ENCODE results near the gene AANAT.

The AANAT gene

GRCh38 chr17:76440751-76441362 lies 26.5 kb upstream of the AANAT start:
- Histone ChIP-seq H3K9ac (ENCODE audit: low read depth, low read length, poor library complexity, severe bottlenecking) (peak overlapping the region; percentile 2), H2AFZ (ENCODE audit: low read length) (no peak overlapping the region), H3F3A (ENCODE audit: low read depth) (no peaks in the 10 kb centered on the region), H3K27me3 (ENCODE audit: insufficient read depth, low read length, poor library complexity, severe bottlenecking) (no peaks in the 10 kb centered on the region), H4K20me1 (ENCODE audit: insufficient read depth, low read length, poor library complexity, severe bottlenecking) (peaks cover 32% of the 10 kb centered on the region), H3K9me3 (ENCODE audit: insufficient read depth, low read depth, low read length) (no peaks in the 10 kb centered on the region), H3K9me2 (replicated peaks; ENCODE audit: low read depth, low read length) (no peaks in the 10 kb centered on the region), H3K4me2 (ENCODE audit: low read depth, low read length, poor library complexity, severe bottlenecking) (peak overlapping the region; percentile 63), H3K4me3 (ENCODE audit: low read length, poor library complexity, severe bottlenecking) (no peak overlapping the region), H3K4me1 (ENCODE audit: insufficient read depth, low read length, poor library complexity, severe bottlenecking) (peaks cover 65% of the 10 kb centered on the region), H3K79me2 (ENCODE audit: insufficient read depth, low read length) (peaks cover 95% of the 10 kb centered on the region), H3K36me3 (ENCODE audit: insufficient read depth, low read length) (no peaks in the 10 kb centered on the region; the same call in 1 of the 2 replicates)
- TF ChIP-seq, protein P1, sequence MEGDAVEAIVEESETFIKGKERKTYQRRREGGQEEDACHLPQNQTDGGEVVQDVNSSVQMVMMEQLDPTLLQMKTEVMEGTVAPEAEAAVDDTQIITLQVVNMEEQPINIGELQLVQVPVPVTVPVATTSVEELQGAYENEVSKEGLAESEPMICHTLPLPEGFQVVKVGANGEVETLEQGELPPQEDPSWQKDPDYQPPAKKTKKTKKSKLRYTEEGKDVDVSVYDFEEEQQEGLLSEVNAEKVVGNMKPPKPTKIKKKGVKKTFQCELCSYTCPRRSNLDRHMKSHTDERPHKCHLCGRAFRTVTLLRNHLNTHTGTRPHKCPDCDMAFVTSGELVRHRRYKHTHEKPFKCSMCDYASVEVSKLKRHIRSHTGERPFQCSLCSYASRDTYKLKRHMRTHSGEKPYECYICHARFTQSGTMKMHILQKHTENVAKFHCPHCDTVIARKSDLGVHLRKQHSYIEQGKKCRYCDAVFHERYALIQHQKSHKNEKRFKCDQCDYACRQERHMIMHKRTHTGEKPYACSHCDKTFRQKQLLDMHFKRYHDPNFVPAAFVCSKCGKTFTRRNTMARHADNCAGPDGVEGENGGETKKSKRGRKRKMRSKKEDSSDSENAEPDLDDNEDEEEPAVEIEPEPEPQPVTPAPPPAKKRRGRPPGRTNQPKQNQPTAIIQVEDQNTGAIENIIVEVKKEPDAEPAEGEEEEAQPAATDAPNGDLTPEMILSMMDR (conservative IDR thresholded peaks at IDR 0.05; ENCODE audit: low read length): no peak
- no peak for TF ChIP-seq EZH2phosphoT487 (IDR thresholded peaks at IDR 0.05; ENCODE audit: borderline replicate concordance)

GRCh38 chr17:76441686-76442340 lies 25.6 kb upstream of the AANAT start:
- TF ChIP-seq, protein P1 (conservative IDR thresholded peaks at IDR 0.05; ENCODE audit: low read length): no peak
- TF ChIP-seq EZH2phosphoT487 (IDR thresholded peaks at IDR 0.05; ENCODE audit: borderline replicate concordance): no peak
- Histone ChIP-seq H2AFZ (ENCODE audit: low read length) (no peak overlapping the region), H3K4me1 (ENCODE audit: insufficient read depth, low read length, poor library complexity, severe bottlenecking) (peaks cover 75% of the 10 kb centered on the region), H3K9ac (ENCODE audit: low read depth, low read length, poor library complexity, severe bottlenecking) (peak overlapping the region; percentile 62), H3K79me2 (ENCODE audit: insufficient read depth, low read length) (peaks cover 98% of the 10 kb centered on the region), H4K20me1 (ENCODE audit: insufficient read depth, low read length, poor library complexity, severe bottlenecking) (peaks cover 42% of the 10 kb centered on the region), H3K9me3 (ENCODE audit: insufficient read depth, low read depth, low read length) (no peaks in the 10 kb centered on the region), H3K36me3 (ENCODE audit: insufficient read depth, low read length) (no peaks in the 10 kb centered on the region; the same call in 1 of the 2 replicates), H3K9me2 (replicated peaks; ENCODE audit: low read depth, low read length) (no peaks in the 10 kb centered on the region), H3K4me3 (ENCODE audit: low read length, poor library complexity, severe bottlenecking) (peak overlapping the region; percentile 34), H3F3A (ENCODE audit: low read depth) (no peaks in the 10 kb centered on the region), H3K4me2 (ENCODE audit: low read depth, low read length, poor library complexity, severe bottlenecking) (peak overlapping the region; percentile 63), H3K27me3 (ENCODE audit: insufficient read depth, low read length, poor library complexity, severe bottlenecking) (no peaks in the 10 kb centered on the region)

DNA sequence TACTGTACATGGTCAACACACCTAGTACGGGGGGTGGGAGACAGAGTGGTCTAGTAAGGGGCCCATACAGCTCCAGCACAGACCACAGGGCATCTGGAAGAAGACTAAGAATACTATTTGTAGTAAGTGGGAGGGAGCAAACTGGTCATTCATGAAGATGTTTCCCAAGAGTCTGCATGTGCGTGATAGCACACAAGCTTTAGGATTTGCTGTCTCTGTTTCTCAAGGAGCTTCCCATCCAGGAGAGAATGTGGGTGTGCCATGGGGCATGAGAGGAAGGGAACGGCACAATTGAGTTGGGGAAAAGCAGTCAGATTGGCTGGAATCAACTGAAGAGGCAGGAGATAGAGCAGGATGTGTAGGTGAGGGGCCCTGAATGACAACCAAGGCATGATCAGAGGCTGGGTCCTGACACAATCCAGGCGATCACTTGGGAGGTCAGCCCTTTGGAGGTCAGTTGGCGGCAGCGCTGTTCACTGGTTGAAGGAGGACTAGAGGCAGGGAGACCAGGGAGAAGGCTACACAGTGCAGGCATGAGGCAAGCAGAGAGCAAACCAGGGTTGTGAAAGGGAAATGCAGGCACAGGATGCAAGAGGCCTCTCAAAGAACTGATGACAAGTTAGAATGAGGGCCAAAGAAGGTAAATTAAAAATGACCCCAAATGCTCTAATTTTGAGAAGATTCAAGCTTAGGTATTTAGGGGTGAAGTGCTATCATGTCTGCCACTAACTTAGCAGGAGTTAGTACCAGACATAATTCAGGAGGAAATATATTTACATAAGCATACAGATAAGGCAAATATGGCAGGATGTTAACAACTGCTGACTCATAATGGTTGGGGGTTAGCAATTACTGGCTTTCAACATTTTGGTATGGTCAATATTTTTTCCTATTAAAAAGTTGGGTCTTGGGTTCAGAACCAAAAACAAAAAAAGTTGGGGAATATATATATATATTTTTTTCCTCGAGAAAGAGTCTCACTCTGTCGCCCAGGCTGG lies 24.8 kb upstream of the AANAT start:
- Histone ChIP-seq H3K9me2 (replicated peaks; ENCODE audit: low read depth, low read length) (no peaks in the 10 kb centered on the region), H3K4me1 (ENCODE audit: insufficient read depth, low read length, poor library complexity, severe bottlenecking) (peaks cover 83% of the 10 kb centered on the region), H3K27me3 (ENCODE audit: insufficient read depth, low read length, poor library complexity, severe bottlenecking) (no peaks in the 10 kb centered on the region), H3K79me2 (ENCODE audit: insufficient read depth, low read length) (peaks cover 100% of the 10 kb centered on the region), H3F3A (ENCODE audit: low read depth) (no peaks in the 10 kb centered on the region), H4K20me1 (ENCODE audit: insufficient read depth, low read length, poor library complexity, severe bottlenecking) (peaks cover 50% of the 10 kb centered on the region), H3K4me3 (ENCODE audit: low read length, poor library complexity, severe bottlenecking) (peak overlapping the region; percentile 34), H3K36me3 (ENCODE audit: insufficient read depth, low read length) (no peaks in the 10 kb centered on the region; the same call in 1 of the 2 replicates), H3K9ac (ENCODE audit: low read depth, low read length, poor library complexity, severe bottlenecking) (peak overlapping the region; percentile 62), H3K4me2 (ENCODE audit: low read depth, low read length, poor library complexity, severe bottlenecking) (peak overlapping the region; percentile 63), H2AFZ (ENCODE audit: low read length) (no peak overlapping the region), H3K9me3 (ENCODE audit: insufficient read depth, low read depth, low read length) (no peaks in the 10 kb centered on the region)
- TF ChIP-seq, protein P1 (conservative IDR thresholded peaks at IDR 0.05; ENCODE audit: low read length): no peak
- TF ChIP-seq EZH2phosphoT487 (IDR thresholded peaks at IDR 0.05; ENCODE audit: borderline replicate concordance): no peak
